SU-DHL-6 (cell line): ENCODE data around the gene PTPRK.

Experiments used
- EZH2phosphoT487 ChIP-seq: fragments of 200-600 bp; sonication (generic), shearing (Covaris generic); conservative IDR thresholded peaks from 2 replicates; pipeline ENCODE4 v1.6.1; 2018; ENCODE audit warnings: mild to moderate bottlenecking, antibody characterized with exemption, low read length, moderate library complexity, mixed read lengths
- TF ChIP-seq, protein P1 (sequence below): fragments of 200-600 bp; sonication (generic); IDR thresholded peaks from one replicate; pipeline ENCODE4 v1.5.1; 2017; ENCODE audit warnings: antibody characterized with exemption, mild to moderate bottlenecking, low read length, moderate library complexity; ENCODE audit not compliant: insufficient read depth, poor library complexity, severe bottlenecking

DNA sequence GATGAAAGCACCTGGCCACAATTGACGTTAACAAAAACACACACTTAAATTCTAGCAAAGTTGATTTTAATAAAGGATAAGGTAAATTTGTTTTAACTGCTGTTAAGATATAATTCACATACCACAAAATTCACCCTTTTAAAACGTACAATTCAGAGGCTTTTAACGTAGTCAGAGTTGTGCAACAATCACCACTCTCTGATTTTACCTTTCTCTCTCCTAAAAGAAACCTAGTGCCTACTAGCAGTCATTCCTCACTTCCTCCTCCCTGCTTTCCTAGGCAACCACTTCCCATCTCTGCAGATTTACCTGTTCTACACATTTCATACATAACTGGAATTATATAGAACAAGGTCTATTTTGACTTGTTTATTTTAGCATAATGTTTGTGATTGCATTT, 58.9 kb downstream of the PTPRK start:
- TF ChIP-seq, protein P1, sequence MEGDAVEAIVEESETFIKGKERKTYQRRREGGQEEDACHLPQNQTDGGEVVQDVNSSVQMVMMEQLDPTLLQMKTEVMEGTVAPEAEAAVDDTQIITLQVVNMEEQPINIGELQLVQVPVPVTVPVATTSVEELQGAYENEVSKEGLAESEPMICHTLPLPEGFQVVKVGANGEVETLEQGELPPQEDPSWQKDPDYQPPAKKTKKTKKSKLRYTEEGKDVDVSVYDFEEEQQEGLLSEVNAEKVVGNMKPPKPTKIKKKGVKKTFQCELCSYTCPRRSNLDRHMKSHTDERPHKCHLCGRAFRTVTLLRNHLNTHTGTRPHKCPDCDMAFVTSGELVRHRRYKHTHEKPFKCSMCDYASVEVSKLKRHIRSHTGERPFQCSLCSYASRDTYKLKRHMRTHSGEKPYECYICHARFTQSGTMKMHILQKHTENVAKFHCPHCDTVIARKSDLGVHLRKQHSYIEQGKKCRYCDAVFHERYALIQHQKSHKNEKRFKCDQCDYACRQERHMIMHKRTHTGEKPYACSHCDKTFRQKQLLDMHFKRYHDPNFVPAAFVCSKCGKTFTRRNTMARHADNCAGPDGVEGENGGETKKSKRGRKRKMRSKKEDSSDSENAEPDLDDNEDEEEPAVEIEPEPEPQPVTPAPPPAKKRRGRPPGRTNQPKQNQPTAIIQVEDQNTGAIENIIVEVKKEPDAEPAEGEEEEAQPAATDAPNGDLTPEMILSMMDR = no peak
- no peak for TF ChIP-seq EZH2phosphoT487
